T-helper 2 cell treated with Interferon-gamma antibody and Interleukin-4, amounts not matched to agents 100 ng/mL and 5 ng/mL, for 36 hours (primary cell): ENCODE measurements around the gene MICA. TPM values are rescaled to one million over a fixed set of nuclear protein-coding genes. Genes with fewer than 3 reads are reported as not detected.
"Not testable (repeated sequence)": the region's sequence is repeated elsewhere in the genome, so short reads cannot be mapped to it uniquely, and the experiment has no call there.

Experiments
- intact Hi-C: fragments of 100-400 bp; cut with micrococcal nuclease; formaldehyde crosslinking; loops from one replicate; pipeline ENCODE4 v1.15.1; 2023
- total RNA-seq: library from RNA; stranded (reverse); gene quantifications from 2 replicates; pipeline ENCODE4 v1.2.3, GENCODE V29; 2022

MICA gene
- total RNA-seq, result 9.3 and 11.8 TPM in 2 replicates

- intact Hi-C loops, result loop anchor here (2.0 to 5.0 kb wide), 3 partner anchors 47 to 139 kb away; partner anchors contain the start of genes DDX39B and HLA-B
These were observed at the start of gene MICA for GRCh38 chr6:31403283-31404060. TSS of gene MICA (plus strand) at chr6:31403595. CDS start at chr6:31403633, 38 bp downstream.

DNA sequence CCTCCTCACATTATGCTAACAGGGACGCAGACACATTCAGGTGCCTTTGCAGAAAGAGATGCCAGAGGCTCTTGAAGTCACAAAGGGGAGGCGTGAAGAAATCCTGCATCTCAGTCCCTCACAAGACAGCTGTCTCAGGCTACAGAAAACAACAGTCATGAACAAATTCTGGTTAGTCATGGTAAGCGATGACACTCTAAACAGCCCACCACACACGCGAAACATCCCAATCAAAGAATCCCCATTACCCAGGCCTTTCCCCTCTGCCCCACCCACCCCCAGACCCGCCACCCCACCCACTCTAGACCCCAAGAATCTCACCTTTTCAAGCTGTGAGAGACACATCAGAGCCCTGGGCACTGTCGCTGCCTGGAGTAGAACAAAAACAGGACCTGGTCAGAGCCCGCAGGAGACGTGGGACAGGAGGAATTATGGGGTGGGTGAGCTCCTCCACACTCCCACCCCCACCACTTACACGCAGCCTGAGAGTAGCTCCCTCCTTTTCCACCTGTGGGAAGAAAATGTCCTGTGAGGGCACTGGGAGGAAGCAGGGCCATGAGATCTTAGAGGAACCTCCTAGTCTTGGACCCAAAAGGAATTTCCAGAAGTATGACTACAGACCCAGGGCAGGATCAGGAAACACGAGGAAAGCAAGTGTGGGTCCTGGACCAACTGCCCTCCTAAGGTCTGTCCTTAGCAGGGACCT, 49.1 kb upstream of the MICA start:
- intact Hi-C loops, result no loop called here

DNA sequence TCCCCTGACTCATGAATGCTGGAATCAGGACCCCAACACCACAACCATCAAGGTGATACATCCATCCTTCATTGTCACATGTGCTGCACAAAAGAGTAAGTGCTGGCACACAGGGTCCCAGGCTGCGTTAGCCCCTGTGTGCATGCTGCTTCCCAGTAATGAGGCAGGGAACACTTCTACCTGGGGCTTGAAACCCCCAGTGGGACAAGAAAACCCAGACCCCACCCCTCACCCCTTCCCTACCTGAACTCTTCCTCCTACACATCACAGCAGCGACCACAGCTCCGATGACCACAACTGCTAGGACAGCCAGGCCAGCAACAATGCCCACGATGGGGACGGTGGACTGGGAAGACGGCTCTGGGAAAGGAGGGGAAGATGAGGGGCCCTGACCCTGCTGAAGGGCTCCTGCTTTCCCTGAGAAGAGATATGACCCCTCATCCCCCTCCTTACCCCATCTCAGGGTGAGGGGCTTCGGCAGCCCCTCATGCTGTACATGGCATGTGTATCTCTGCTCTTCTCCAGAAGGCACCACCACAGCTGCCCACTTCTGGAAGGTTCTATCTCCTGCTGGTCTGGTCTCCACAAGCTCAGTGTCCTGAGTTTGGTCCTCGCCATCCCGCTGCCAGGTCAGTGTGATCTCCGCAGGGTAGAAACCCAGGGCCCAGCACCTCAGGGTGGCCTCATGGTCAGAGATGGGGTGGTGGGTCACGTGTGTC, 48.4 kb upstream of the MICA start:
- intact Hi-C loops, result loop anchor here (5.0 kb wide), 1 partner anchor 1468 kb away; no protein-coding TSS in a partner anchor

GRCh38 chr6:31355583-31355948, 47.8 kb upstream of the MICA start:
- intact Hi-C loops, result loop anchor here (5.0 kb wide), 1 partner anchor 1468 kb away; no protein-coding TSS in a partner anchor

GRCh38 chr6:31356216-31356945, 47.0 kb upstream of the MICA start:
- intact Hi-C loops, result loop anchor here (2.0 to 5.0 kb wide), 2 partner anchors 46 to 1469 kb away; partner anchors contain the start of gene MICA

DNA sequence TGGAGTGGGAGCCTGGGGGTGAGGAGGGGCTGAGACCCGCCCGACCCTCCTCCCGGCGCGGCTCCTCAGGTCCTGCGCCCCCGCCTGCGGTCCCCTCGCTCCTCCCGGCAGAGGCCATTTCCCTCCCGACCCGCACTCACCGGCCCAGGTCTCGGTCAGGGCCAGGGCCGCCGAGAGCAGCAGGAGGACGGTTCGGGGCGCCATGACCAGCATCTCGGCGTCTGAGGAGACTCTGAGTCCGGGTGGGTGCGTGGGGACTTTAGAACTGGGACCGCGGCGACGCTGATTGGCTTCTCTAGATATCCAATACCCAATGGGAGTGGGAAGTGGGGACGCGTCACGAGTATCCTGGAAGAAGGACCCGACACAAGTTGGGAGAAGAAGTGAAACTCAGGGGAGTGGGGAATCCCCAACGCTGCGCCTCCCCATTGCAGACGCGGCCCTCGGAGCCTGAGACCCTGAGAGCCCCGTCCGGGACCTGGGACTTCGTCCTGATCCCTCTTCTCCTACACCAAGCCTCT, 46.4 kb upstream of the MICA start, which contains the start of gene HLA-B:
TSS of gene HLA-B (minus strand) at position 234 of the 521 bp plus-strand sequence. CDS start at position 213, 21 bp downstream.
- intact Hi-C loops, result loop anchor here (1.0 to 5.0 kb wide), 4 partner anchors 10 to 1470 kb away; partner anchors contain the start of gene MICA

DNA sequence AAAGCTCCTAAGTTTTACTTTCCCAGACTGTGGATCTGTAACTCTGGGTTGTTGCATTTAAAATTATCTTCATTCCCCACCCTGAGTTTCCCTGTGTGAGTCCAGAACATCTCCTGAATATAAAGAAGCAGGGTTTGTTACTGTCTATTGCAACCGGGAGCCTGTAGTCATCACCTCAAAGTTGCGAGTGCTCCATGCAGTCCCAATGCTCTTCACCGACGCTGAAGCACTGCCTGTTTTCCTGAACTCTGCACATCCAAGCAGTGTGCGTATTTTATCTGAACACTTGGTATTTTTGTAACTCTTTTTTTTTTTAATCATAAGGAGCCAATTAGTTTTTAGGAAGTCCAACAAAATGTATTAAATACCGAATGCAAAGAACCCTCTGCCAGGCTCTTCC, 45.5 kb upstream of the MICA start:
- intact Hi-C loops, result loop anchor here (1.0 to 5.0 kb wide), 4 partner anchors 9 to 1471 kb away; partner anchors contain the start of gene MICA

DNA sequence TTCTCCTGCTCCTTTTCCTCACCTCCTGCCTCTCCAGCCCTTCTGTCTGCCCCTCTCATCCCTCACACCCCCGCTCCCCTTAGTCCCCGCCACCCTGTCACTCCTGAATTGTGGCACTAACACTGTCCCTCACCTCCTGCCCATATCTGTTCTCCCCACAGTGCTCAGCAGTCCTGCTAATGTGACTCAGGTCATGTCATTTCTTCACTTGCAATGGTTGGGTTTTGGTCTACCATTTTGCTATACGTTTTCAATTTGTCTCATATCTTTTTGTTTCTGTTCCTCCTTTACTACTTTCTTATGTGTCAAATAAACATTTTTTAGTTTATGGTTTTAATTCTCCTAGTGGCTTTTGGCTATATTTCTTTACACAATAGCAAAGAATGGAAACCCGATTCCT, 45.1 kb upstream of the MICA start:
- intact Hi-C loops, result loop anchor here (5.0 kb wide), 1 partner anchor 1471 kb away; no protein-coding TSS in a partner anchor

DNA sequence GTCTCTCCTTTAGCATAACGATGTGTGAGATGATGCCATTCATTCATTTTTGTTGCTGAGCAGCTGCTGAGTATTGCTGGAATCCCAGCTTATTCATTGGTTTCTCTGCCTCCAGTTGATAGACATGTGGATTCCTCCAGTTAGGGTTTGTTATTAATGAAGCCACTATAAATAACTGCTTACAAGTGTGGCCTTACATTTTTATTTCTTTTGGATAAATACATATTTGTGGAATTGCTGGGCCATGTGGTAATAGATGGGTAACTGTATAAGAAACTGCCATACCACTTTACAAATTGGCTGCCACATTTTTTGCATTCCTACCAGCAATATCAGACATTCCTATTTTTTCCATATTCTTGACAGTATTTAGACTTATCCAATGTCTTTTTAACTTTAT, 43.8 kb upstream of the MICA start:
- intact Hi-C loops, result loop anchor here (5.0 kb wide), 1 partner anchor 1472 kb away; no protein-coding TSS in a partner anchor

GRCh38 chr6:31362751-31363150, 40.6 kb upstream of the MICA start:
- intact Hi-C loops, result no loop called here

DNA sequence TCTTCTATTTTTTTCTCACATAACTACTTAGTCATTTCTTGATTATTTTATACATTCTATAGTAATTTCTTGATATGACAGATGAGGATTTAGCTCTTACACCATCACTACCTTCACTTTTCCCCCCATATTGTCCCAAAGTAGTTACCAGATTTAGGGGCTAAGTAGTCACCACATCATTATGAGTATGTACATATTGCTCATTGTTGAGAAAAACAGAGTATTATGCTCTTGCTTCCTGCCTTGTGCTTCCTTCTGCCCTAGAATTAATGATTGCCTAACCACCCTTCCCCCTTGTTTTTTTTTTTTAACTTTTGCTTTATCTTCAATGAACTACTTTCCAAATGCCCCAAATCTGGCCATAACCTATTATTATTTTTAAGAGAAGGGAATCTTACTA, 39.6 kb upstream of the MICA start:
- intact Hi-C loops, result no loop called here

- intact Hi-C loops, result no loop called here
These were observed 37.5 kb upstream of the MICA start for GRCh38 chr6:31365864-31366263.

GRCh38 chr6:31366693-31367470, 36.5 kb upstream of the MICA start:
- intact Hi-C loops, result loop anchor here (1.0 kb wide), 3 partner anchors 10 to 230 kb away; partner anchors contain the start of gene HLA-B

DNA sequence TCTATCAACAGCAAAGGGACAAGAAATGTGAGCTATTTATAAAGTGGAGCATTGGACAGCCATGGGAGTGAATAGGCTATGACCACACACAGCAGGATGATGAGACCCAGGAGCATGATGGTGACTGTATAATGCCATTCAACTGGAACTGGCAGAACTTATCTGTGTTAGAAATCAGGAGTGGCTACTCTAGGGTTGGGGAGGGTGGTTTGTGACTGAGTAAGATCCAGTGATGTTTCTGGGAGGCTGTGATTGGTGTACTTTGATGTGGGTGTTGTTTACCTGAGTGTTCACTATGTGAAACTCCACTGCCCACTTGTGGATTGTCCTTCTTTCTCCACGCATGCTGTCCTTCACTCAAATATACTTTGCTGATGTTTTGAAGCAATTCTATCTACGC, 34.9 kb upstream of the MICA start:
- intact Hi-C loops, result no loop called here

DNA sequence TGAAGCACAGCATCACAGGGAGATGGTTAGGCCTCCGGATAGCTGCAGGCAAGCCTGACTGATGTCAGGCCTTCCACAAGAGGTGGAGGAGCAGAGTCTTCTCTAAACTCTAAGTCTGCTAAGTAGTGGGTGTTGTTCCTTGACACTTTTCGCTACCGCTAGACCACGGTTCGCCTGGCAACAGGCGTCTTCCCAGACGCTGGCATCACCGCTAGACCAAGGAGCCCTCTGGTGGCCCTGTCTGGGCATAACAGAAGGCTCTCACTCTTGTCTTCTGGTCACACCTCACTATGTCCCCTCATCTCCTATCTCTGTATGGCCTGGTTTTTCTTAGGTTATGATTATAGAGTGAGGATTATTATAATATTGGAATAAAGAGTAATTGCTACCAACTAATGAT, 29.3 kb upstream of the MICA start:
- intact Hi-C loops, result not testable (repeated sequence)

GRCh38 chr6:31375699-31376098, 27.7 kb upstream of the MICA start:
- intact Hi-C loops, result no loop called here

GRCh38 chr6:31377029-31377428, 26.4 kb upstream of the MICA start:
- intact Hi-C loops, result no loop called here

DNA sequence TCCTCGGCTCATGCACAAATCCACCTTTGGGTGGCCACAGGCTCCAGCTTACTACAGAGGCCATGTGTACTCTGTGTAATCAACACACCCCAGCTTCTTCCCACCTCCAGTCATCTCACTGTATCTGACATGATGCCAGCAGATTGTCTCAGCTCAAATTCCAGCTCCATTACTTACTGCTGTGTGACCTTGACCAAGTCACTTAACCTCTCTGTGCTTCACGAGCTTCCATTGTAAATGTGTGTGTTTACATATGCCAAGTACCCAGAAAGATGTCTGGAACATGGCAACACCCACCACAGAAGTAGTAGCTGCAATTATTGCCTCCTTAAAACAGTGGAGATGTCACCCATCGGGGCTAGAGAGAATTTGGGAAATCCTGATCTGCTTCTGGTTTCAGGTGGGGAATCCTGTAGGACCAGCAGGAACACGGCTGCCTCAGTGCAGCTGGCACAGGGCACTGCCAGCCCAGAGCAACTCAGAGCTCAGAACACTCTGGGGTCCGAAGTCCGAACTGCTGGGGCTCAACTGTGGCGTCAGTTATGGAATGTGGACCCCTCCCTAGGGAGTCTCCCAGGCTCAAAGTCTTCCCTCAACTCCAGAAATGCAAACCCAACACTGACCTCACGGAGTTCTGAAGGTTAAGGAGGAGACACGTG, 25.2 kb upstream of the MICA start:
- intact Hi-C loops, result no loop called here

DNA sequence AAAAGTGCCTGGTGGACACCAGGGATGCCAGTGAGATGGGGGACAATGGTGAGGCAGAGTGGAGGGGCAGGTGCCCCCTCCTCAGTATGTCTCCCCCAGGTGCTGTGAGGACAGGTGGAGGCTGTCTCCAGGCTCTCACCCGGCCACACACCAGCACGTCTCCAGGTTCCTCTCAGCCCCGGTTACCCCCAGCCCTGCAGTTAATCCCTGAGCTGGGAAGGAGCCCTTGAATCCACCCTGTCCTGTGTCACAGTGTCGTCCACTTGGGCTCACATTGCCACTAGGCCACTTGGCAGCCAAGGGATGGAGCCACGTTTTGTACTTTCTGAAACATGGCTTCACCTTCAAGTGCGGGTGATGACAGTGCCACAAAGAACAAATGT, 24.7 kb upstream of the MICA start:
- intact Hi-C loops, result no loop called here
